Neural cell (in vitro differentiated cells): Measurements from ENCODE around the gene BSN. TPM values are rescaled to one million over a fixed set of nuclear protein-coding genes. Genes with fewer than 3 reads are reported as not detected.

Experiments used
- H2AFZ ChIP-seq: fragments of 200-600, 300-800 bp; sonication (generic), shearing (Covaris generic); 2 replicates; pipeline ENCODE4 v1.6.0; 2014; ENCODE audit warnings: low read depth, mild to moderate bottlenecking, antibody characterized with exemption, low read length, moderate library complexity
- H3F3A ChIP-seq: fragments of 200-600 bp; shearing (Covaris generic); 2 replicates; pipeline ENCODE4 v1.6.1; 2016; ENCODE audit warnings: mild to moderate bottlenecking, moderate library complexity, mixed read lengths, antibody characterized with exemption, low read length; ENCODE audit not compliant: insufficient read depth, poor library complexity, severe bottlenecking
- H3K27ac ChIP-seq: fragments of 200-600, 300-800 bp; sonication (generic), shearing (Covaris generic); 2 replicates; pipeline ENCODE4 v1.5.1; 2014; ENCODE audit warnings: mild to moderate bottlenecking, low read length, moderate library complexity
- H3K27me3 ChIP-seq: fragments of 300-800, 200-600 bp; sonication (generic), shearing (Covaris generic); 2 replicates; pipeline ENCODE4 v1.6.0; 2014; ENCODE audit warnings: mild to moderate bottlenecking, low read depth, low read length, moderate library complexity; ENCODE audit not compliant: insufficient read depth
- H3K36me3 ChIP-seq: fragments of 300-800, 200-600 bp; sonication (generic), shearing (Covaris generic); 2 replicates; pipeline ENCODE4 v1.5.1; 2014; ENCODE audit warnings: mild to moderate bottlenecking, antibody characterized with exemption, low read length, moderate library complexity; ENCODE audit not compliant: insufficient read depth
- H3K4me2 ChIP-seq: fragments of 300-800, 200-600 bp; sonication (generic), shearing (Covaris generic); 2 replicates; pipeline ENCODE4 v1.6.0; 2014; ENCODE audit warnings: mild to moderate bottlenecking, low read length
- H3K4me3 ChIP-seq: fragments of 300-800, 200-600 bp; sonication (generic), shearing (Covaris generic); 2 replicates; pipeline ENCODE4 v1.5.1; 2014; ENCODE audit warnings: mild to moderate bottlenecking, low read length, moderate library complexity
- H3K79me2 ChIP-seq: fragments of 200-600 bp; shearing (Covaris generic); replicated peaks from 2 replicates; pipeline ENCODE4 v1.6.0; 2014; ENCODE audit warnings: mild to moderate bottlenecking, low read length, moderate library complexity; ENCODE audit not compliant: insufficient read depth
- H3K9ac ChIP-seq: fragments of 300-800, 200-600 bp; sonication (generic), shearing (Covaris generic); 2 replicates; pipeline ENCODE4 v1.6.1; 2016; ENCODE audit warnings: mild to moderate bottlenecking, low read length, mixed read lengths
- H3K9me2 ChIP-seq: fragments of 200-600 bp; shearing (Covaris generic); 2 replicates; pipeline ENCODE4 v1.6.1; 2016; ENCODE audit warnings: mild to moderate bottlenecking, low read length, mixed read lengths; ENCODE audit not compliant: insufficient read depth
- H3K9me3 ChIP-seq: fragments of 200-600, 300-800 bp; sonication (generic), shearing (Covaris generic); 2 replicates; pipeline ENCODE4 v1.6.1; 2016; ENCODE audit warnings: mild to moderate bottlenecking, mixed run types, low read length, moderate library complexity, mixed read lengths
- H4K20me1 ChIP-seq: fragments of 200-600 bp; shearing (Covaris generic); 2 replicates; pipeline ENCODE4 v1.6.1; 2016; ENCODE audit warnings: mild to moderate bottlenecking, mixed run types; ENCODE audit not compliant: insufficient read depth
- CTCF ChIP-seq: fragments of 450-650 bp; IDR thresholded peaks from 2 replicates; pipeline ENCODE4 v1.5.1; 2014; ENCODE audit warnings: antibody characterized with exemption, mild to moderate bottlenecking, moderate library complexity; ENCODE audit not compliant: poor library complexity, severe bottlenecking
- EP300 ChIP-seq: fragments of 450-650 bp; conservative IDR thresholded peaks from 2 replicates; pipeline ENCODE4 v1.6.1; 2014; ENCODE audit warnings: antibody characterized with exemption, mild to moderate bottlenecking, moderate library complexity; ENCODE audit not compliant: poor library complexity, severe bottlenecking
- EZH2 ChIP-seq: fragments of 200-600, 300-800 bp; shearing (Covaris generic), sonication (generic); IDR thresholded peaks from 2 replicates; pipeline ENCODE4 v1.6.1; 2014; ENCODE audit warnings: antibody characterized with exemption, low read length, borderline replicate concordance, mild to moderate bottlenecking; ENCODE audit not compliant: insufficient read depth, poor library complexity, severe bottlenecking
- MXI1 ChIP-seq: fragments of 450-650 bp; conservative IDR thresholded peaks from 2 replicates; pipeline ENCODE4 v1.6.1; 2014; ENCODE audit warnings: antibody characterized with exemption, mild to moderate bottlenecking; ENCODE audit not compliant: poor library complexity, severe bottlenecking
- POLR2AphosphoS5 ChIP-seq: IDR thresholded peaks from 2 replicates; pipeline ENCODE4 v1.6.1; 2012
- RAD21 ChIP-seq: fragments of 450-650 bp; conservative IDR thresholded peaks from 2 replicates; pipeline ENCODE4 v1.6.1; 2014; ENCODE audit warnings: antibody characterized with exemption, mild to moderate bottlenecking, moderate library complexity
- REST ChIP-seq: IDR thresholded peaks from 2 replicates; pipeline ENCODE4 v1.6.1; 2012; ENCODE audit warnings: borderline replicate concordance
- SMC3 ChIP-seq: fragments of 450-650 bp; conservative IDR thresholded peaks from 2 replicates; pipeline ENCODE4 v1.6.1; 2014; ENCODE audit warnings: antibody characterized with exemption, mild to moderate bottlenecking, moderate library complexity; ENCODE audit not compliant: poor library complexity
- TAF1 ChIP-seq: IDR thresholded peaks from 2 replicates; pipeline ENCODE4 v1.6.1; 2012; ENCODE audit warnings: low read depth
- polyA plus RNA-seq: library from polyadenylated mRNA; depleted of rRNA; stranded (reverse); fragments of >200 nt; gene quantifications from 2 replicates; pipeline ENCODE4 v1.2.3, GENCODE V29; 2014

Gene BSN
- polyA plus RNA-seq, 1 donor from 2014 or later: 2.0 TPM

GRCh38 chr3:49623071-49623470 is 68.8 kb downstream of the BSN start:
- Histone ChIP-seq H3K4me3 (no peak overlapping the region), H3K4me2 (no peak overlapping the region), H3K27ac (no peak overlapping the region), H3K79me2 (no peaks in the 10 kb centered on the region), H3K36me3 (no peaks in the 10 kb centered on the region), H3K9me2 (no peaks in the 10 kb centered on the region), H3K9me3 (no peaks in the 10 kb centered on the region), H4K20me1 (no peaks in the 10 kb centered on the region), H2AFZ (no peak overlapping the region), H3K27me3 (no peaks in the 10 kb centered on the region), H3K9ac (no peak overlapping the region), H3F3A (no peaks in the 10 kb centered on the region)
- TF ChIP-seq TAF1: no peak
- no peak for TF ChIP-seq EP300
- no peak for TF ChIP-seq REST
- TF ChIP-seq SMC3: no peak
- no peak for TF ChIP-seq MXI1
- no peak for TF ChIP-seq POLR2AphosphoS5
- TF ChIP-seq EZH2: no peak
- TF ChIP-seq CTCF: no peak
- TF ChIP-seq RAD21: no peak

- Histone ChIP-seq H3F3A (no peaks in the 10 kb centered on the region), H3K4me3 (no peak overlapping the region), H3K4me2 (no peak overlapping the region), H2AFZ (no peak overlapping the region), H3K27ac (no peak overlapping the region), H3K79me2 (no peaks in the 10 kb centered on the region), H3K36me3 (no peaks in the 10 kb centered on the region), H3K9me2 (no peaks in the 10 kb centered on the region), H3K9me3 (no peaks in the 10 kb centered on the region), H3K27me3 (no peaks in the 10 kb centered on the region), H4K20me1 (no peaks in the 10 kb centered on the region), H3K9ac (no peak overlapping the region)
- TF ChIP-seq MXI1: no peak
- TF ChIP-seq POLR2AphosphoS5: no peak
- no peak for TF ChIP-seq TAF1
- no peak for TF ChIP-seq CTCF
- TF ChIP-seq REST: no peak
- TF ChIP-seq RAD21: no peak
- no peak for TF ChIP-seq SMC3
- TF ChIP-seq EZH2: no peak
- no peak for TF ChIP-seq EP300
Observed at GRCh38 chr3:49625071-49625470, 70.8 kb downstream of the BSN start.
